Measurements from ENCODE around the gene IL1RAPL2. TPM values are rescaled to one million over a fixed set of nuclear protein-coding genes. Genes with fewer than 3 reads are reported as not detected.

Gene IL1RAPL2
- total RNA-seq, 1 donor: not detected

DNA sequence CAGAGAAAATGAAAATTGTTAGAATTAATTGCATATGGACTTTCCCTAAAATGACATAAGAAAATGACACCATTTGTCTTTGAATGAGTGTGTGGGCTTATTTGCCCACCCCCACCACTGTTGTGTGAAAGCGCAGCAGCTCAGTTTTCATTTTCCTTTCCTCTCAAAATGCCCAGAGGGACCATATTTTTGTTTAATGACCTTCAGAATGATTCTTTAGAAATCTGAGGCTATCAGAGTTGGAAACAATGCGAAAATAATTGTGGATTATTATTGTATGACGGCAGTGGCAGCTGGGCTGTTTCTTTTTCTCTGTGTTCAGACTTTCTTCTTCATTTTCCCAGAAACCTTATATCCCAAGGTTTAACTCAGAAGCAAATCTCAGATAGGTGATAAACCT, 699.1 kb downstream of the IL1RAPL2 start:
- Histone ChIP-seq H3K36me3 (ENCODE audit: insufficient read depth, low read length) (no peaks in the 10 kb centered on the region), H3K27me3 (ENCODE audit: insufficient read depth, low read length) (peaks cover 3% of the 10 kb centered on the region), H3K4me2 (ENCODE audit: insufficient read depth, low read length) (no peak overlapping the region), H4K20me1 (ENCODE audit: insufficient read depth, low read length) (no peaks in the 10 kb centered on the region), H3K79me2 (ENCODE audit: insufficient read depth, low read length) (no peaks in the 10 kb centered on the region), H3K4me1 (ENCODE audit: insufficient read depth, low read length) (no peaks in the 10 kb centered on the region), H2AFZ (ENCODE audit: low read length) (no peak overlapping the region), H3K27ac (ENCODE audit: low read depth, low read length) (no peak overlapping the region), H3K4me3 (ENCODE audit: insufficient read depth, low read length) (no peak overlapping the region), H3K9me3 (ENCODE audit: low read depth, low read length) (no peaks in the 10 kb centered on the region)
- TF ChIP-seq, protein P1, sequence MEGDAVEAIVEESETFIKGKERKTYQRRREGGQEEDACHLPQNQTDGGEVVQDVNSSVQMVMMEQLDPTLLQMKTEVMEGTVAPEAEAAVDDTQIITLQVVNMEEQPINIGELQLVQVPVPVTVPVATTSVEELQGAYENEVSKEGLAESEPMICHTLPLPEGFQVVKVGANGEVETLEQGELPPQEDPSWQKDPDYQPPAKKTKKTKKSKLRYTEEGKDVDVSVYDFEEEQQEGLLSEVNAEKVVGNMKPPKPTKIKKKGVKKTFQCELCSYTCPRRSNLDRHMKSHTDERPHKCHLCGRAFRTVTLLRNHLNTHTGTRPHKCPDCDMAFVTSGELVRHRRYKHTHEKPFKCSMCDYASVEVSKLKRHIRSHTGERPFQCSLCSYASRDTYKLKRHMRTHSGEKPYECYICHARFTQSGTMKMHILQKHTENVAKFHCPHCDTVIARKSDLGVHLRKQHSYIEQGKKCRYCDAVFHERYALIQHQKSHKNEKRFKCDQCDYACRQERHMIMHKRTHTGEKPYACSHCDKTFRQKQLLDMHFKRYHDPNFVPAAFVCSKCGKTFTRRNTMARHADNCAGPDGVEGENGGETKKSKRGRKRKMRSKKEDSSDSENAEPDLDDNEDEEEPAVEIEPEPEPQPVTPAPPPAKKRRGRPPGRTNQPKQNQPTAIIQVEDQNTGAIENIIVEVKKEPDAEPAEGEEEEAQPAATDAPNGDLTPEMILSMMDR (IDR thresholded peaks at IDR 0.05; ENCODE audit: extremely low read depth, low read depth, low read length): no peak
- no peak for DNase-seq (ENCODE audit: insufficient read length, low spot score, missing footprints)

DNA sequence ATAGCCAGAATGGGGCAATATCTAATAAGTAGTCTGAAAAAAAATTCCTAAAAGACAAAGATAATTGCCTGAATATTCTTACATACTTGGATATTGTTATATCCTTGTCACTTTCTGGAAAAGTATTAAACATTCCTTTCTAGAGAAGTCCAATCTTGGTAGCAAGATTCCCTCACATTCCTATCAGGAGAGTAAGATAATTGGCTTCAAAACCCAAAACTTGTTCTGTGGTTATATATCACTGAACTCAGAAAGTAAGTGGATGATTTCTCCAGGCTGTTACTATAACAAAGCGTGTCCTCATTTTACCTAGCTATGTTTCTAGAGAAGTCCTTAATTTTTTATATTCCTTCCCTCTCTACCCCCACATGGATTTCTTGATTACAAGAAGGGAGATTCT, 700.5 kb downstream of the IL1RAPL2 start:
- no peaks in the 10 kb centered on the region for H3K9me3 ChIP-seq (ENCODE audit: low read depth, low read length)
- no peaks in the 10 kb centered on the region for H4K20me1 ChIP-seq (ENCODE audit: insufficient read depth, low read length)
- H3K36me3 ChIP-seq (ENCODE audit: insufficient read depth, low read length): no peaks in the 10 kb centered on the region
- H3K79me2 ChIP-seq (ENCODE audit: insufficient read depth, low read length): no peaks in the 10 kb centered on the region
- no peak for DNase-seq (ENCODE audit: insufficient read length, low spot score, missing footprints)
- no peaks in the 10 kb centered on the region for H3K4me1 ChIP-seq (ENCODE audit: insufficient read depth, low read length)
- H2AFZ ChIP-seq (ENCODE audit: low read length): no peak overlapping the region
- TF ChIP-seq, protein P1 (IDR thresholded peaks at IDR 0.05; ENCODE audit: extremely low read depth, low read depth, low read length): no peak
- H3K27me3 ChIP-seq (ENCODE audit: insufficient read depth, low read length): peaks cover 3% of the 10 kb centered on the region
- H3K27ac ChIP-seq (ENCODE audit: low read depth, low read length): no peak overlapping the region
- H3K4me2 ChIP-seq (ENCODE audit: insufficient read depth, low read length): no peak overlapping the region
- no peak overlapping the region for H3K4me3 ChIP-seq (ENCODE audit: insufficient read depth, low read length)

DNA sequence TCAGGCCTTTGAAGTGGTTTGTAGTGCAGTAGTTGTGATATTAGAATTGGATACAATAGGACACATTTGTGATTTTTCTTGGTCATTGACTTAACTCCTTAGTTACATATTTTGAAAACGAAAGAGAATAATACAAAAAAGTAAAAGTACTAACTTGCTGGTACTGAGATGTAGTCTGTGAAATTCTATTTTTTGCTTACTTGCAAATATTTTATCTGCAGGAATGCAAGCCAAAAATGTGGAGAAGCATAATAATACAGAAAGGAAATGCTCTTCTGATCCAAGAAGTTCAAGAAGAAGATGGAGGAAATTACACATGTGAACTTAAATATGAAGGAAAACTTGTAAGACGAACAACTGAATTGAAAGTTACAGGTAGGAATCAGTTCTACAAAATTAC, 701.2 kb downstream of the IL1RAPL2 start:
- H3K9me3 ChIP-seq (ENCODE audit: low read depth, low read length): no peaks in the 10 kb centered on the region
- no peaks in the 10 kb centered on the region for H3K4me1 ChIP-seq (ENCODE audit: insufficient read depth, low read length)
- no peak overlapping the region for H3K4me2 ChIP-seq (ENCODE audit: insufficient read depth, low read length)
- no peaks in the 10 kb centered on the region for H3K79me2 ChIP-seq (ENCODE audit: insufficient read depth, low read length)
- H3K27ac ChIP-seq (ENCODE audit: low read depth, low read length): no peak overlapping the region
- no peak overlapping the region for H3K4me3 ChIP-seq (ENCODE audit: insufficient read depth, low read length)
- no peak overlapping the region for H2AFZ ChIP-seq (ENCODE audit: low read length)
- H3K36me3 ChIP-seq (ENCODE audit: insufficient read depth, low read length): no peaks in the 10 kb centered on the region
- H3K27me3 ChIP-seq (ENCODE audit: insufficient read depth, low read length): peaks cover 3% of the 10 kb centered on the region
- H4K20me1 ChIP-seq (ENCODE audit: insufficient read depth, low read length): no peaks in the 10 kb centered on the region
- no peak for DNase-seq (ENCODE audit: insufficient read length, low spot score, missing footprints)
- TF ChIP-seq, protein P1 (IDR thresholded peaks at IDR 0.05; ENCODE audit: extremely low read depth, low read depth, low read length): no peak

DNA sequence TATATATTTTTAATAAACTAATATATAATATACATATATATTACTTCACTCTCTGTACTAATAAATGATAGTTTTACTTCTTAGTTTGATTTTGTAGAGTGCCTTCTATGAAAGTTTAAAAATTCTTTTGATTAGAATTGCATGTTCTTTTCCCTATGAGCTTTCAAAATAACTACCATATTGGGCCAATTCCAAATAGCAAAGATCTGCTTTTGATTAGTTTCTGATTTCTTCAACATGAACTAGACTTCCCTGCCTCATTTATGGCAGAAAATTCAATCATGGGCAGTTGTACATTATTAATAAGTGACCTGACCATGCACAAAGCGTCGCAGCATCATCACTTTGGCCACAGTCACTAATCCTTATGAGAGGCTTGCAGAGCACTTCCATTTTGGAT, 703.4 kb downstream of the IL1RAPL2 start:
- H3K9me3 ChIP-seq (ENCODE audit: low read depth, low read length): no peaks in the 10 kb centered on the region
- no peak for DNase-seq (ENCODE audit: insufficient read length, low spot score, missing footprints)
- peaks cover 4% of the 10 kb centered on the region for H3K27me3 ChIP-seq (ENCODE audit: insufficient read depth, low read length)
- H3K4me2 ChIP-seq (ENCODE audit: insufficient read depth, low read length): no peak overlapping the region
- no peaks in the 10 kb centered on the region for H3K79me2 ChIP-seq (ENCODE audit: insufficient read depth, low read length)
- TF ChIP-seq, protein P1 (IDR thresholded peaks at IDR 0.05; ENCODE audit: extremely low read depth, low read depth, low read length): no peak
- no peak overlapping the region for H3K27ac ChIP-seq (ENCODE audit: low read depth, low read length)
- H3K4me3 ChIP-seq (ENCODE audit: insufficient read depth, low read length): no peak overlapping the region
- H3K36me3 ChIP-seq (ENCODE audit: insufficient read depth, low read length): no peaks in the 10 kb centered on the region
- H4K20me1 ChIP-seq (ENCODE audit: insufficient read depth, low read length): no peaks in the 10 kb centered on the region
- H2AFZ ChIP-seq (ENCODE audit: low read length): no peak overlapping the region
- H3K4me1 ChIP-seq (ENCODE audit: insufficient read depth, low read length): no peaks in the 10 kb centered on the region
